Glomerular endothelial cell (primary cell): ENCODE data around the gene ZNF316. TPM values are rescaled to one million over a fixed set of nuclear protein-coding genes. Genes with fewer than 3 reads are reported as not detected.

ENCODE experiments used
- DNase-seq: peaks from one replicate; pipeline ENCODE4 v3.0.0-alpha.2; 2011; ENCODE audit warnings: low read depth, low spot score; ENCODE audit errors: extremely low read depth
- total RNA-seq: library from RNA; depleted of rRNA; stranded (reverse); fragments of >200 nt; gene quantifications from 2 replicates; pipeline ENCODE4 v1.2.3, GENCODE V29; 2015

Gene ZNF316
- total RNA-seq, 1 donor from 2014 or later, result 30.7 TPM

DNA sequence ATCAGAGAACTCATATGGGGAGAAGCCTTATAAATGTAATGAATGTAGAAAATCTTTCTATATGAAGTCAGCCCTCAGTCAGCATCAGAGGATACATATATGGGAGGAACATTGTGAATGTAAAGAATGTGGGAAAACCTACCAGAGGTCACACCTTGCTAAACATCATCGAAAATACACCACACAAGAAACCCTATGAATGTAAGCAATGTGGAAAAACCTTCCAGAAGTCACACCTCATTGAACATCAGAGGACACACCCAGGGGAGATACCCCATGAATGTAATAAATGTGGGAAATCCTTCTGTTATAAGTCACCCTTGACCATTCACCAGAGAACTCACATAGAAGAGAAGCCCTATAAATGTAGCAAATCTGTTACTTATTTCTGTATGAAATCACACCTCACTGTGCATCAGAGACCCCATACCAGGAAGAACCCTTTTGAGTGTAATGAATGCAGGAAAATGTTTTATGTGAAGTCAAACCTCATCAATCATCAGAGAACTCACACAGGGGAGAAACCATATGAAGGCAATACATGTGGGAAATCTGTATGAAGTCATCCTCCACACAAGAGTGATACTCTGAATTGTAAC is 38.8 kb downstream of the ZNF316 start:
- DNase-seq, result no peak

DNA sequence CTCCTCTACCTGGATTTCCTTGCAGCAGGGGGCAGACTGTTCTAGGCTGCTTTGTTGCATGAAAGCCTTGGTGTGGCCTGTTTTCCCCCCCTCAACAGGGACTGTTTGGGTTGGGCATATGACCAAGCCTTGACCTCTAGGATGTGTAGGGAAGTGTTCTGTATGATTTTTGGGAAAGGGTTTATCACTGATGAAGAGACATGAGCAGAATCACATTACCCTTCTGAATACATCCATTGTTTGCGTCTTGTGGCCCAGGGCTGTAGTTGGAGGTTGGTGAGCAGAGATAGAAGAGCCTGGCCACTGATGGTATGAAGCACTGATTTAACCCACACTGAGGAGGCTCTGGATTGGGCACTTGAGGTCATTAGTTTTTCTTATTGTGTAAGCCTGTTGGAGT is 43.0 kb downstream of the ZNF316 start:
- no peak for DNase-seq

DNA sequence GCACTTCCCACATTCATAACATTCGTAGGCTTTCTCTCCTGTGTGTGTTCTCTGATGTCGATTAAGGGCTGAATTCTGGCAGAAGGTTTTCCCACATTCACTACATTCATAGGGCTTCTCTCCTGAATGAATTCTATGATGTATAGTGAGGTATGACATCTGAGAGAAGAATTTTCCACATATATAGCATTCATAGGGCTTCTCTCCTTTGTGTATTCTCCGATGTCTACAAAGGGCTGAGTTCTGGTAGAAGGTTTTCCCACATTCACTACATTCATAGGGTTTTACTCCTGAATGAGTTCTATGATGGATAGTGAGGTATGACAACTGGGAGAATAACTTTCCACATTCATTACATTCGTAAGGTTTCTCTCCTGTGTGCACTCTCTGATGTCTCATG is 54.0 kb downstream of the ZNF316 start:
- DNase-seq, result no peak

DNA sequence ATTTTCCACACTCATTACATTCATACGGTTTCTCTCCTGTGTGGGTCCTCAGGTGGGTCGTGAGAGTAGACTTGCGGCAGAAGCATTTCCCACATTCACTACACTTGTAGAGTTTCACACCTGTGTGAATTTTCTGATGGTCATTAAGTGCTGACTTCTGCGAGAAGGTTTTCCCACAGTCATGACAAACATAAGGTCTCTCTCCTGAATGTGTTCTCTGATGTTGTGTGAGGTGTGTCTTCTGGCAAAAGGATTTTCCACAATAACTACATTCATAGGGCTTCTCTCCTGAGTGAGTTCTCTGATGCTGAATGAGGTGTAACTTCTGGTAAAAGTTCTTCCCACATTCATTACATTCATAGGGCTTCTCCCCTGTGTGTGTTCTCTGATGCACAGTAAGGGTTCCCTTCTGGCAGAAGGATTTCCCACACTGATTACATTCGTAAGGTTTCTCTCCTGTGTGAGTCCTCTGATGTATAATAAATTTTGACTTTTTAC is 54.5 kb downstream of the ZNF316 start:
- no peak for DNase-seq

DNA sequence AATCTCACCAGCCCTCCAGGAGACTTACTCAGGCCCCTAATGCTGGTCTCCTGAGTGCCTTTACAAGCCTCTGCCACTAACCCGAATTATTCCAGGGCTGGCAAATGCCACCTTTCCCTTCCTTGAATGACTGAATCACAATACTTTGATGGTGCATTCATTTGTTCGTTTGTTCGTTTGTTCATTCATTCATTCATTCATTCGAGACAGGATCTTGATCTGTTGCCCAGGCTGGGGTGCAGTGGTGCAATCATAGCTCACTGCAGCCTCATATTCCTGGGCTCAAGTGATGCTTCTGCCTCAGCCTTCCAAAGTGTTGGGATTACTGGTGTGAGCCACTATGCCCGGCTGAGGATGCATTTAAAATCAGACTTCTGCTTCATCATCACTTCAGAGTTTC is 63.7 kb downstream of the ZNF316 start:
- no peak for DNase-seq

DNA sequence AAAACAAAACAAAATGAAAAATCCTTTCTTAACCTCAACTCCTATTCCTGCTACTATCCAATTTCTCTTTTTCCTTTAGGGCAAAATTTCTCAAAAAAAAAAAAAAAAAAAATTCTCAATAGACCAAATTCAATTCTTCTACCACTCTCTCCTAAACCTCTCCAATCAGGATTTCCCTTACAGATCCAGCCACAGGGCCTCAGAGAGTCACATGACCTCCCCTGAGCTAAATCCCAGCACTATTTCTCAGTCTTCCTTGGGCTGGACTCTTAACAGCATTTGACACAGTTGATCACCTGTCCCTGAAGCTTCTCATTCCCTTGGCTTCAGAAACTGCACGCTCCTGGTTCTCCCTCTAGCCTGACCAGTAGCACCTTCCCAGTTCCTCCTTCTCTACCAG is 64.7 kb downstream of the ZNF316 start:
- no peak for DNase-seq

Other genes starting within 250 kb of the ZNF316 start
- gene DAGLB, start 189.4 kb upstream of the ZNF316 start, total RNA-seq, result 13.3 and 17.3 TPM in 2 replicates
- gene KDELR2, start 153.2 kb upstream of the ZNF316 start, total RNA-seq, result 141 and 143 TPM in 2 replicates
- gene GRID2IP, start 85.9 kb upstream of the ZNF316 start, total RNA-seq, result not detected in 2 replicates
- 30.7 and 33.0 TPM in 2 replicates for gene ZDHHC4, start 59.9 kb upstream of the ZNF316 start, total RNA-seq
- gene INTS15, start 47.3 kb upstream of the ZNF316 start, total RNA-seq, result 24.1 and 30.9 TPM in 2 replicates
- gene ZNF853, start 21.7 kb upstream of the ZNF316 start, total RNA-seq, result 1.7 and 1.9 TPM in 2 replicates
- 8.3 and 11.1 TPM in 2 replicates for gene ZNF12, start 69.6 kb downstream of the ZNF316 start, total RNA-seq
- 1.2 TPM in 1 of 2 replicates, not detected in the other for gene RSPH10B2, start 116.8 kb downstream of the ZNF316 start, total RNA-seq
- 43.0 and 85.9 TPM in 2 replicates for gene CCZ1B, start 189.0 kb downstream of the ZNF316 start, total RNA-seq